Measurements from ENCODE around the gene ADAMTS18. TPM values are rescaled to one million over a fixed set of nuclear protein-coding genes. Genes with fewer than 3 reads are reported as not detected.

ADAMTS18 gene
- total RNA-seq, 2 experiments from 2014 or later = not detected

DNA sequence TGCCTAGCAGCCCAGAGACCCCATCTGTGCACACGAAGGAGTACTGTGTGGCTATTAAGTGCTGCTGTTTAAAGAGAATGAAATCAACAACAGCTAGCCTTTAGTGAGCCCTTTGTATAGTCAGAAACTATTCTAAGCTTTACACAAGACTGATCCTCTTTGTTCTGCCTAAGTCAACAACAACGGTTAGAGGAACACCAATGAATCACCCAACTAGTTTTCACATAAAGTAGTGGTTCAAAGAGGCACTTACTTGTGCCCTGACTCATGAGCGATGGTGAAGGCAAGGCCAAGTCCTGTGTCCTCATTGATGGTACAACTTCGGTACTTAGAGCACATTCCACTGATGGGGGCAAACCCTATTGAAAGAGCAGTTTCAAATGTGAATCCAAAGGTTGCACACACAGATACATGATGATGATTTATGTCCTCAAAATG, 75.8 kb downstream of the ADAMTS18 start:
- H3K27ac Mint-ChIP-seq = no peak overlapping the region
- H3K9me3 Mint-ChIP-seq = no peaks in the 10 kb centered on the region
- POLR2A ChIA-PET = no interaction called here
- no peaks in the 10 kb centered on the region for H3K4me1 Mint-ChIP-seq
- H3K27me3 Mint-ChIP-seq = peaks cover 2% of the 10 kb centered on the region
- H3K4me3 Mint-ChIP-seq = no peak overlapping the region
- CTCF ChIA-PET = no interaction called here
- H3K36me3 Mint-ChIP-seq (ENCODE audit: low read depth) = no peaks in the 10 kb centered on the region
- DNase-seq = no peak

DNA sequence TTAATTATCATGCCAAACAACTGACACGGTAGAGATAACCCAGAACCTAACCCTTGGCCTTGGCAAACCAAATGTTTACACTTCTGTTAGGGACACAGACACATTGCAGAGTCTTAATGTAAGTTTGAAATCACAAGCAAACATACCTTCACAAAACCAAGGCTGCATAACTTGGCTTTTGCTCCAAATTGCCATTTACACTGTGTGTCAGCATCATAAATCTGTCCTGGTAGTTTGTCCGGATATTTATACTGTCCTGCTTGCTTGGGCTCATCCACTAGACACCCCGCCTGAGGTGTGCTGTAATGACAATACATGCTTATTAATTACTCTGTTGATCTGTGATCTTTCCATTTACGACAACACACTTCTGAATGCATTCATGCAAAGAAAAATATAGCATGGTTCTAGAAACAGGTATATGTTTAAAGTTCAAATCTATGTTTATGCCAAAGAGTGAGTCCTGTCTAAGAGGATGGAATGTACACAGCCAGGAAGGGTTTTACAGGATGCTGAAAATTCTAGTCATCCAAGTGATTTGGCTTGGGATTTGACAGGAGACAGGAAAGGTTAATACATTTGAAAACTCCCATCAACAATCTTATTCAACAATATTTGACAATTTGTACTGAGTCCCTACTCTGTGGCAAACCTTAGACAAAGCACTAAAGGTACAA, 81.1 kb downstream of the ADAMTS18 start:
- DNase-seq = no peak
- Mint-ChIP-seq H3K36me3 (ENCODE audit: low read depth) (no peaks in the 10 kb centered on the region), H3K4me3 (no peak overlapping the region), H3K9me3 (no peaks in the 10 kb centered on the region), H3K4me1 (no peaks in the 10 kb centered on the region), H3K27ac (no peak overlapping the region), H3K27me3 (peaks cover 2% of the 10 kb centered on the region)
- ChIA-PET POLR2A (no interaction called here), CTCF (no interaction called here)

DNA sequence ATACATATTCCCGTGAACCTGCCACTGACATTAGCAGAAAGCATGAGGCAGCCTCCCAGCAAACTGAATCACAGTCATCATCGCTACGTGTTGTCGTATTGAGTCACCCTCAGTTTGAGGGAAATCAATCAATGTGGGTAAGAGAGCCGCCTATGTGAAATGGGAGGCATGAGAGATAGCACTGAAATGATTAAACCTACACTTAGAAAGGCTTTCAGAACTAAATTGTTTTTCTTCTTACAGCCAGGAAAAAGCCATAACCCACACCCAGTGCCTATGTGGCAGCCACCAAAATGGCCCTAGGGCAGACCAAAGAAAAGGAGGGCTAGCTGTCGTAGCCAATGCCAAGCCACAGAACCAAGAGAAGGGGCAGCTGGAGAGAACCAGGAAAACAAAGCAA, 90.5 kb downstream of the ADAMTS18 start:
- Mint-ChIP-seq H3K27ac (no peak overlapping the region), H3K9me3 (no peaks in the 10 kb centered on the region), H3K27me3 (peaks cover 6% of the 10 kb centered on the region), H3K4me3 (no peak overlapping the region), H3K4me1 (no peaks in the 10 kb centered on the region), H3K36me3 (ENCODE audit: low read depth) (no peaks in the 10 kb centered on the region)
- ChIA-PET POLR2A (no interaction called here), CTCF (no interaction called here)
- no peak for DNase-seq

DNA sequence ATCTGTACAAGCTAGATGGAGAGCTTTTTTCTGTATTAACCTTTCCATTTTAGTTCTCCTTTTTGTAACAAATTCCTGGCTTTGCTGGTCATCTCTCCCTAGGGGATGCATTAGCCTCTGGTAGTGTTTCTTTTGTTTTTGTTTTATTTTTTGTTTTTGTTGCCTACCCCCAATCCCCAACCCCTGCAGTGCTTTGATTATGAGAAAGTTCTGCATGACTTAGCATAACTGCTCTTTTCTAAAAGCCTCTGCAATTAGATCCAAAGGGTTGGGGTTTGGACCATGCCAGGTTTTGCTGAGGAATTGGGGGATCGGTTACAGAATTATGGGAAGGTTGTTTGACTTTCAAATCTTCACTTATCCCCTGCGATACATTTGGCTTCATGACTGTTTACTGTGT, 98.2 kb downstream of the ADAMTS18 start:
- CTCF ChIA-PET = no interaction called here

GRCh38 chr16:77335652-77336234, 99.1 kb downstream of the ADAMTS18 start:
- DNase-seq = no peak
- H3K9me3 Mint-ChIP-seq = no peaks in the 10 kb centered on the region
- POLR2A ChIA-PET = no interaction called here
- H3K27ac Mint-ChIP-seq = no peak overlapping the region
- peaks cover under 1% of the 10 kb centered on the region for H3K4me1 Mint-ChIP-seq
- CTCF ChIA-PET = no interaction called here
- no peak overlapping the region for H3K4me3 Mint-ChIP-seq
- H3K27me3 Mint-ChIP-seq = peaks cover 3% of the 10 kb centered on the region
- no peaks in the 10 kb centered on the region for H3K36me3 Mint-ChIP-seq (ENCODE audit: low read depth)

More for the DNA sequence above, 98.2 kb downstream of the ADAMTS18 start:
- Mint-ChIP-seq H3K4me3 (no peak overlapping the region), H3K27ac (no peak overlapping the region), H3K9me3 (no peaks in the 10 kb centered on the region), H3K27me3 (peaks cover 3% of the 10 kb centered on the region), H3K36me3 (ENCODE audit: low read depth) (no peaks in the 10 kb centered on the region), H3K4me1 (no peaks in the 10 kb centered on the region)
- POLR2A ChIA-PET = no interaction called here
- DNase-seq = no peak

GRCh38 chr16:77332792-77333191, 102.0 kb downstream of the ADAMTS18 start:
- Mint-ChIP-seq H3K36me3 (ENCODE audit: low read depth) (no peaks in the 10 kb centered on the region), H3K27ac (no peak overlapping the region), H3K4me1 (peaks cover 9% of the 10 kb centered on the region), H3K9me3 (no peaks in the 10 kb centered on the region), H3K4me3 (no peak overlapping the region), H3K27me3 (peaks cover 3% of the 10 kb centered on the region)
- POLR2A ChIA-PET = no interaction called here
- no peak for DNase-seq
- CTCF ChIA-PET = no interaction called here

GRCh38 chr16:77331802-77332586, 102.8 kb downstream of the ADAMTS18 start:
- H3K9me3 Mint-ChIP-seq = no peaks in the 10 kb centered on the region
- H3K4me3 Mint-ChIP-seq = no peak overlapping the region
- no peak for DNase-seq
- ChIA-PET POLR2A (no interaction called here), CTCF (no interaction called here)
- H3K27me3 Mint-ChIP-seq = peaks cover 3% of the 10 kb centered on the region
- H3K4me1 Mint-ChIP-seq = peaks cover 12% of the 10 kb centered on the region
- H3K36me3 Mint-ChIP-seq (ENCODE audit: low read depth) = no peaks in the 10 kb centered on the region
- no peak overlapping the region for H3K27ac Mint-ChIP-seq

GRCh38 chr16:77331043-77331442, 103.8 kb downstream of the ADAMTS18 start:
- no peaks in the 10 kb centered on the region for H3K36me3 Mint-ChIP-seq (ENCODE audit: low read depth)
- CTCF ChIA-PET = no interaction called here
- no peak overlapping the region for H3K27ac Mint-ChIP-seq

DNA sequence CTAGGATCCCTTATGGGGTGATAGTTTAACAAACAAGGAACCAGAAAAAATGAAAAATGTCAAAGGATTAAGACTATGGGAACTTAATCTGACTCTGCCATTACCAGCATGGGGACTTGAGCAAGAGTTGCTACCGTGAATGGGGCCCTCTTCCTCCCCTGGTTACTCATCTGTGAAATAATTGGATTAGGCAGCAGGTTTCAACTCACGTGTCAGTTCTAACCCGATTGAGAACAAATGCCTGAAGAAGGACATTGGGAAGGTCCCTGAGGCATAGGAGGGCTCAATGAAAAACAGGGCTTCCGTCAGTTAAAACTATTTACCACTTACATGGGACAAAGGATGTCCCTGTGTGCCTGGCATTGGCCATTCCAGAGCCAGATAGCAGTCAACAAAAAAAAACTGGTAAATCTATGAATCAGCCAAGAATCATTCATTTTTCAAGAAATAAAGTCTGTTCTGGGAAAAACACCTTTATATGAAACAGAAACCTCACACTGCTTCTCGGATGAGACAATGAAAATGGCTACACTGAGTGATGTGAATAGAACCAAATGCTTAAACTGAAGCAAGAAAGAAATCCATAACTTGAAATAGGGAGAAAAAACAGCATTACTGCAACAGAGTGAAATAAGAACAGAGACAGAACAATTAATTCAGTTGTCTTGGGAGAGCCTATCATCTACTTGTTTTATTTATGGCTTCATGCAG, 104.3 kb downstream of the ADAMTS18 start:
- H3K36me3 Mint-ChIP-seq (ENCODE audit: low read depth) = no peaks in the 10 kb centered on the region
- ChIA-PET POLR2A (no interaction called here), CTCF (no interaction called here)

More at GRCh38 chr16:77331043-77331442, 103.8 kb downstream of the ADAMTS18 start:
- H3K9me3 Mint-ChIP-seq = no peaks in the 10 kb centered on the region
- no peak for DNase-seq
- POLR2A ChIA-PET = no interaction called here
- peaks cover 12% of the 10 kb centered on the region for H3K4me1 Mint-ChIP-seq
- no peak overlapping the region for H3K4me3 Mint-ChIP-seq
- H3K27me3 Mint-ChIP-seq = peaks cover 3% of the 10 kb centered on the region

DNA sequence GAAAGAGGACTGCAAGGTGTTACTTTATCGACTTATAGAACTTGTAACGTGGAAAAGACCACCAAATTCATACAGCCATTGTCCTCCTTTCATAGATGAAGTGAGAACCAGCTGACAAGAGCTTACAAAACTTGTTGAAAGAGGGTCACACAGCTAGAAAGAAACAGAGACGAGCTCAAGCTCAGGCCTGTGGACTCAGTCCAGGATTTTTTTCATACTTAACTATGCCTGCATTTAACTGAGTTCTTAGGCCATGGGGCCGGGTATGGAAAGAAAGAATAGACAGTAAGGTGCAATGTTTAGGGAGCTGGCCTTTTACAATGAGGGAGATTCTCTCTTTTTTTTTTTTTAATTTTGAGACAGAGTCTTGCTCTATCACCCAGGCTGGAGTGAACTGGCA, 106.1 kb downstream of the ADAMTS18 start:
- Mint-ChIP-seq H3K27me3 (peaks cover 5% of the 10 kb centered on the region), H3K36me3 (ENCODE audit: low read depth) (no peaks in the 10 kb centered on the region), H3K4me3 (no peak overlapping the region), H3K9me3 (no peaks in the 10 kb centered on the region), H3K27ac (no peak overlapping the region), H3K4me1 (peaks cover 15% of the 10 kb centered on the region)
- ChIA-PET POLR2A (no interaction called here), CTCF (no interaction called here)
- no peak for DNase-seq

More for the DNA sequence above, 104.3 kb downstream of the ADAMTS18 start:
- no peaks in the 10 kb centered on the region for H3K9me3 Mint-ChIP-seq
- H3K27me3 Mint-ChIP-seq = peaks cover 3% of the 10 kb centered on the region
- H3K4me3 Mint-ChIP-seq = no peak overlapping the region
- H3K4me1 Mint-ChIP-seq = peaks cover 12% of the 10 kb centered on the region
- no peak for DNase-seq
- no peak overlapping the region for H3K27ac Mint-ChIP-seq

DNA sequence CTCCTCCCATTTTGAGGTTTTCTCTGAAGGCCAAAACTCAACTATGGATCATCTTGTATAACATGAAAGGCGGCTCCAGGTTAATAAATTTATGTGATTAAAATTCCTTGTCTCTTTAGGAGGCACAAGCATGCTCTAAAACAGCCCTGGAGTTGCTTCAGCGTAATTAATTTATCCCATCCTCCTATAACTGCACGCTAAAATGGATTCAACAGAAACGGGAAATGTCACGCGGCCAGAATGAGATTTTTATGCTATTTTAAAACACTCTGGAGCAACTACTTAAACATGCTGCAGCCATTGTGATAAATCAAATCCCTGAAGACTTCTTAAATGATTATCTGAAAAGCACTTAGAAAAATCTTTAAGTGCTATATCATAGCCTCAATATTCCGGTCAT, 106.6 kb downstream of the ADAMTS18 start:
- no peak for DNase-seq
- Mint-ChIP-seq H3K4me1 (peaks cover 15% of the 10 kb centered on the region), H3K36me3 (ENCODE audit: low read depth) (no peaks in the 10 kb centered on the region), H3K27me3 (peaks cover 5% of the 10 kb centered on the region), H3K4me3 (no peak overlapping the region), H3K27ac (no peak overlapping the region), H3K9me3 (no peaks in the 10 kb centered on the region)
- CTCF ChIA-PET = no interaction called here
- POLR2A ChIA-PET = no interaction called here

- Mint-ChIP-seq H3K27ac (no peak overlapping the region), H3K27me3 (peaks cover 5% of the 10 kb centered on the region), H3K4me1 (peaks cover 15% of the 10 kb centered on the region), H3K9me3 (no peaks in the 10 kb centered on the region), H3K36me3 (ENCODE audit: low read depth) (no peaks in the 10 kb centered on the region), H3K4me3 (no peak overlapping the region)
- CTCF ChIA-PET = no interaction called here
- POLR2A ChIA-PET = no interaction called here
- no peak for DNase-seq
Measured at GRCh38 chr16:77327717-77328116, 107.1 kb downstream of the ADAMTS18 start.

- Mint-ChIP-seq H3K27me3 (peaks cover 8% of the 10 kb centered on the region), H3K9me3 (no peaks in the 10 kb centered on the region), H3K27ac (no peak overlapping the region), H3K36me3 (ENCODE audit: low read depth) (no peaks in the 10 kb centered on the region), H3K4me1 (peaks cover 7% of the 10 kb centered on the region), H3K4me3 (no peak overlapping the region)
- ChIA-PET CTCF (no interaction called here), POLR2A (no interaction called here)
- DNase-seq = no peak
Measured at GRCh38 chr16:77324729-77325128, 110.1 kb downstream of the ADAMTS18 start.
